Measurements from ENCODE around the gene PTPRG.

The PTPRG gene

GRCh38 chr3:61943975-61944374 lies 382.6 kb downstream of the PTPRG start:
- DNase-seq: no peak

- DNase-seq: no peak
Measured at GRCh38 chr3:61944726-61945125, 383.4 kb downstream of the PTPRG start.

- no peak for DNase-seq
Measured at GRCh38 chr3:61945657-61946056, 384.3 kb downstream of the PTPRG start.

- no peak for DNase-seq
Measured at GRCh38 chr3:61946570-61947324, 385.4 kb downstream of the PTPRG start.

GRCh38 chr3:61947456-61947855 lies 386.1 kb downstream of the PTPRG start:
- no peak for DNase-seq

GRCh38 chr3:61948699-61949305 lies 387.4 kb downstream of the PTPRG start:
- no peak for DNase-seq

- no peak for DNase-seq
Measured at GRCh38 chr3:61954097-61954540, 392.7 kb downstream of the PTPRG start.

- no peak for DNase-seq
Measured at GRCh38 chr3:61955483-61955882, 394.1 kb downstream of the PTPRG start.

- DNase-seq: no peak
Measured at GRCh38 chr3:61956236-61956635, 394.9 kb downstream of the PTPRG start.

- DNase-seq: no peak
Measured at GRCh38 chr3:61957259-61957658, 395.9 kb downstream of the PTPRG start.

GRCh38 chr3:61960976-61961375 lies 399.6 kb downstream of the PTPRG start:
- DNase-seq: no peak

GRCh38 chr3:61961900-61962299 lies 400.5 kb downstream of the PTPRG start:
- no peak for DNase-seq

- no peak for DNase-seq
Measured at GRCh38 chr3:61964566-61964965, 403.2 kb downstream of the PTPRG start.

- no peak for DNase-seq
Measured at GRCh38 chr3:61965770-61966131, 404.4 kb downstream of the PTPRG start.

GRCh38 chr3:61966200-61966599 lies 404.8 kb downstream of the PTPRG start:
- no peak for DNase-seq

GRCh38 chr3:61967019-61967418 lies 405.6 kb downstream of the PTPRG start:
- DNase-seq: no peak

- no peak for DNase-seq
Measured at GRCh38 chr3:61967937-61968336, 406.6 kb downstream of the PTPRG start.

- DNase-seq: no peak
Measured at GRCh38 chr3:61974662-61975061, 413.3 kb downstream of the PTPRG start.

GRCh38 chr3:61975199-61975598 lies 413.8 kb downstream of the PTPRG start:
- no peak for DNase-seq

GRCh38 chr3:61975936-61976335 lies 414.6 kb downstream of the PTPRG start:
- no peak for DNase-seq

- DNase-seq: no peak
Measured at GRCh38 chr3:61978460-61979419, 417.4 kb downstream of the PTPRG start.

- no peak for DNase-seq
Measured at GRCh38 chr3:61979638-61980037, 418.3 kb downstream of the PTPRG start.

- DNase-seq: no peak
Measured at GRCh38 chr3:61980041-61980440, 418.7 kb downstream of the PTPRG start.

- DNase-seq: no peak
Measured at GRCh38 chr3:61981060-61981459, 419.7 kb downstream of the PTPRG start.

All from hematopoietic multipotent progenitor cell treated with erythropoietin and hydrocortisone succinate and interleukin-3 and kit ligand, for 6 days (in vitro differentiated cells).